ENCODE results near the gene FLOT1. TPM values are rescaled to one million over a fixed set of nuclear protein-coding genes. Genes with fewer than 3 reads are reported as not detected.
"Not testable (repeated sequence)": the region's sequence is repeated elsewhere in the genome, so short reads cannot be mapped to it uniquely, and the experiment has no call there.

Gene FLOT1
- total and polyA plus RNA-seq, 11 donors = 166 to 310 (median 225) TPM

DNA sequence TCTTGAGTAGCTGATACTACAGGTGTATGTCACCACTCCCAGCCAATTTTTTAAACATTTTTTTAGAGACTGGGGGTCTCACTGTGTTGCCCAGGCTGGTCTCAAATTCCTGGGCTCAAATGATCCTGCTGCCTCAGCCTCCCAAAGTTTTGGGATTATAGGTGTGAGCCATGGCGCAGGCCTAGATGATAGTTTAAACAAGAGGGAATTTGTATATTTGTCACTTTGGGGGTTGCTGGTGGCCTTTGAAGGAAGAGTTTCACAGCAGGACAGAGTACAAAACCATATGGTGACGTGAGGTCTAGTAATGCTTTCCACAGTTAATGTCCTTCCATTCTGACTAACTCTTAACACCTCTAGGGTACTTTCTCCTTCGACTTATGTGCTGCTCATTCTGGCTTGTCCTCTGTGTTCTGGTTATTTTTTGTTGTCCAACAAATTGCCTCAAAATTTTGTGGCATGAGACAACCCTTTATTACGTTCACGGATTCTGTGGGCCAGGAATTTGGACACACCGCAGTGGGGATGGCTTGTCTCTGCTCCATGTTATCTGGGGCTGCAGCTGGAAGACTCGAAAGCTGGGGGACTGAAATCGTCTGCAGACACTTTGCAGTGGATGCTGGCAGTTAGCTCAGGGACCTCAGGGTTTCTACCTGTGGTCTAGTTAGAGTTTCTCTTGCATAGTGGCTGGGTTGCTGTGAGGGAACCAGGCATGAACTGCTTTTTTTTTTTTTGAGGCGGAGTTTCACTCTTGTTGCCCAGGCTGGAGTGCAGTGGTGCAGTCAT, 24.9 kb upstream of the FLOT1 start:
- Histone ChIP-seq H3K36me3 (no peaks in the 10 kb centered on the region), H3K4me1 (peaks cover 4 to 58% (median 36%) of the 10 kb centered on the region in 12 donors), H3K4me3 (no peak overlapping the region), H3K27ac (peak overlapping the region in 3 of 12 donors; percentile 17 to 84 (median 27)), H3K9me3 (no peaks in the 10 kb centered on the region), H3K27me3 (no peaks in the 10 kb centered on the region)
- TF ChIP-seq CTCF (IDR thresholded peaks at IDR 0.05) (no peak), POLR2A (IDR thresholded peaks at IDR 0.05) (no peak)
- no peak for DNase-seq
- 76 to 87% (median 82%) methylated on average over 9 of the region's 9 CpGs for WGBS, 4 donors
- no peak for ATAC-seq
- intact Hi-C loops (cut with DNase I) = no loop called here

DNA sequence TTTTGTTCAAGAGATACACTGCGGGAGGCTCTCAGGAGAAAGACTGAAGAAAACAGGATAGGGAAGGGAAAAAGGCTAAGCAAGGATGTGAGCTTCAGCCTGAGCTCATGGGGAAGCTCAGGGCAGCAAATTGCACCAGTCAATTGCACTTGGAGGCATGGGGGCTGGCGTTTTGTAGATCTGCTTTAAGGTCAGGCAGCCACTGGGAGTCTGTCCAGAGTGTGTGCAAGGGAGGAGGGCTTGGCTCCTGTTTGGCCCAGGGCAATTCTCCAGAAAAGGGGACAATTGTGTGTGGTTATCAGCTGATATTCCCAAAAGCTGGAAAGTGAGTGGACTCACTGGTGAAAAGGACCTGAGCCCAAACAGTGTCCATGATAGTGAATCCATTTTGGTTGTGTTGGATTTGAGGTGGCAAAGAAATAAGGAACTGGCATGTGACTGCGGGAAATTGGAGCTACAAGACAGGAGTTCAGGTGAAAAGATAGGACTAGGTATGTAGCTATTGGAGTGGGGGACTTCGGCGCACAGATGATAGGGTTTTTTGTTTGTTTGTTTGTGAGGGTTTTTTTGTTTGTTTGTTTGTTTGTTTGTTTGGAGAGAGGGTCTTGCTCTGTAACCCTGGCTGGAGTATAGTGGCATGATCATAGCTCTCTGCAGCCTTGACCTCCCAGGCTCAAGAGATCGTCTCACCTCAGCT, 24.1 kb upstream of the FLOT1 start:
- no peak overlapping the region for H3K4me3 ChIP-seq
- intact Hi-C loops (cut with DNase I) = no loop called here
- peaks cover 4 to 58% (median 36%) of the 10 kb centered on the region in 12 donors for H3K4me1 ChIP-seq
- ATAC-seq (peak; percentile 44 to 61 (median 52)), DNase-seq (peak in 3 of 5 donors; percentile 34 to 43 (median 43))
- WGBS, 4 donors = 74 to 79% (median 78%) methylated on average over 6 of the region's 6 CpGs
- H3K9me3 ChIP-seq = no peaks in the 10 kb centered on the region
- H3K27ac ChIP-seq = peak overlapping the region in 8 of 12 donors; percentile 15 to 84 (median 30)
- no peaks in the 10 kb centered on the region for H3K27me3 ChIP-seq
- H3K36me3 ChIP-seq = no peaks in the 10 kb centered on the region
- TF ChIP-seq CTCF (IDR thresholded peaks at IDR 0.05) (no peak), POLR2A (IDR thresholded peaks at IDR 0.05) (no peak)

GRCh38 chr6:30765495-30765894, 23.0 kb upstream of the FLOT1 start:
- Histone ChIP-seq H3K4me1 (peaks cover 4 to 59% (median 38%) of the 10 kb centered on the region in 12 donors), H3K27ac (peak overlapping the region in 5 of 12 donors; percentile 34 to 91 (median 72))
- WGBS, 4 donors = 53 to 84% (median 74%) methylated on average over 1 of the region's 1 CpG
- intact Hi-C loops (cut with DNase I); H3K4me3 ChIP-seq; DNase-seq; H3K9me3 ChIP-seq; H3K27me3 ChIP-seq; ATAC-seq; H3K36me3 ChIP-seq: not testable (repeated sequence)

DNA sequence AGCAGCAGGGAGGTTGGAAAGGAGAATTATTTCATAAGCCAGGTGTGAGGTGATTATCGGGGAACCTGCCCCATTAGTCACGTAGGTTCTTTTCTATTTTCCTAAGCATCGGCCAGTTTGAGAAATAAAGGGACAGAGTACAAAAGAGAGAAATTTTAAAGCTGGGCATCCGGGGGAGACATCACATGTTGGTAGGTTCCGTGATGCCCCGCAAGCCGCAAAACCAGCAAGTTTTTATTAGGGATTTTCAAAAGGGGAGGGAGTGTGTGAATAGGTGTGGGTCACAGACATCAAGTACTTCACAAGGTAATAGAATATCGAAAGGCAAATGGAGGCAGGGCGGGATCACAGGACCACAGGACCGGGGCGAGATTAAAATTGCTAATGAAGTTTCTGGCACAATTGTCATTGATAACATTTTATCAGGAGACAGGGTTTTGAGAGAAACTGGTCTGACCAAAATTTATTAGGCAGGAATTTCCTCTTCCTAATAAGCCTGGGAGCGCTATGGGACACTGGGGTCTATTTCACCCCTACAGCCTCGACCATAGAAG, 22.1 kb upstream of the FLOT1 start:
- WGBS, 4 donors = 57 to 61% (median 58%) methylated on average over 13 of the region's 13 CpGs

More for the DNA sequence above, 22.1 kb upstream of the FLOT1 start:
- peak overlapping the region in 7 of 12 donors; percentile 59 to 92 (median 82) for H3K27ac ChIP-seq
- intact Hi-C loops (cut with DNase I); ATAC-seq; H3K27me3 ChIP-seq; H3K4me3 ChIP-seq; H3K9me3 ChIP-seq; H3K36me3 ChIP-seq; DNase-seq: not testable (repeated sequence)
- peaks cover 4 to 59% (median 33%) of the 10 kb centered on the region in 12 donors for H3K4me1 ChIP-seq
